Measurements from ENCODE around the gene ROPN1B. TPM values are rescaled to one million over a fixed set of nuclear protein-coding genes. Genes with fewer than 3 reads are reported as not detected.
"Not testable (repeated sequence)": the region's sequence is repeated elsewhere in the genome, so short reads cannot be mapped to it uniquely, and the experiment has no call there.

ROPN1B gene
- total RNA-seq (1 to 10 TPM; 1.2 to 4.7 (median 3.2) TPM), polyA plus RNA-seq (1 to 10 TPM; 1.5 to 3.7 TPM)
- long read RNA-seq, donor 1, partial matches to known transcripts = 0 of 1 reads
- long read RNA-seq, donor 1, other reads (novel, unspliced or antisense) = 0 of 1 reads
- long read RNA-seq, donor 2, partial matches to known transcripts = 1 of 1 reads
- long read RNA-seq, donor 2, other reads (novel, unspliced or antisense) = 0 of 1 reads
- long read RNA-seq, donor 3, transcript ROPN1B-205 (4 exons, 1,398 nt) = major isoform, 7 of 10 reads
- long read RNA-seq, donor 3, partial matches to known transcripts = 2 of 10 reads
- long read RNA-seq, donor 3, other reads (novel, unspliced or antisense) = 0 of 10 reads

DNA sequence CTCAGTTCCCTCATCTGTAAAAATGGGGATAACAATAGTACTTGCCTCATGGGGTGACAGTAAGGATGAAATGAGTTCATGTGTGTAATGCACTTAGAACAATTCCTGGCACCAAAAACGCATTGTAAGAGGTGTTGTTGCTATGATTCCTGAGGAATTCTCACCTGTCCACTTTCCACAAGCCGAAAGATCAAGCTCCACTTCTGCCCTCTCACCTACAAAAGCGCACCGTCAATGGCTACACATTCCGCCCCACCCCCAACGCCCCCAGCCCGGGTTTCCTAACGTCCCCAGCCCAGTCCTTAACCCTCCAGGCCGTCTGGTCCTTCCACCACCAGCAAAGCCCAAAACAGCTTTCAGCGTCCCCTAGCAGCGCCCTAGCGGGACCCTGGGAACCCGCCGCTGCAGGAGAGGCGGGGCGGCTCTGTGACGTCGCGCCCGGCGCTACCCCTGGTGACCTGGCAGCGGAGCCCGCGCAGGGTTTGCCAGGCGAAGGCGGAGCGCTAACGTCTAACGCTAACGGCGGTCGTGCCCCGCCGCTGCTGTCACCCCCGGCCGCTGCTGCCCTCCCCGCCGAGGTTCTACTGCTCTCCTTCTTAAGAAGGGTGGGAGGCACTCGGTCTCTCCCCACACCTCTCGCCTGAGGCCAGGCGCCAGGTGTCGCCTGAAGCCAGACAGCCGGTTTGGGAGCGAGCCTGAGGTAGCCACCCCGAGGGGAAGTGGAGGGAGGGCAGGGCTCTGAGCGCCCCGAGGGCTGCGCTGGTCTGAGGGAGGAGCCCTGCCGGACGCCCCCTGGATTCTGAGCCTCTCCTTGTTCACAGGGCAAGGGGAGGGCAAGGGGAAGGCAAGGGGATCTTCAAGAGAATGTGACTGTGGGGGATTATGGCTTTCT is at the start of gene ROPN1B:
TSS of gene ROPN1B (plus strand) at position 478 of the 892 bp plus-strand sequence. CDS start 2,877 bp downstream, outside the sequence.
- peak; percentile 71 to 90 (median 84) for ATAC-seq
- Histone ChIP-seq H3K4me1 (peaks cover 0 to 12% (median 5%) of the 10 kb centered on the region in 9 donors), H3K4me3 (peak within 1 kb of the TSS in 2 of 10 donors; percentile 24 to 27), H3K27me3 (peaks cover 0 to 31% (median 25%) of the 10 kb centered on the region in 7 donors)
- H3K9me3 ChIP-seq; intact Hi-C loops (cut with DNase I); H3K36me3 ChIP-seq; DNase-seq; H3K27ac ChIP-seq: not testable (repeated sequence)
- WGBS, 2 donors = 8 to 20% methylated on average over 2 to 4 of the region's 50 CpGs

GRCh38 chr3:125920191-125920590 is 48.8 kb upstream of the ROPN1B start:
- DNase-seq; intact Hi-C loops (cut with DNase I); H3K27me3 ChIP-seq; H3K36me3 ChIP-seq; ATAC-seq; H3K4me3 ChIP-seq; H3K27ac ChIP-seq; H3K4me1 ChIP-seq; H3K9me3 ChIP-seq: not testable (repeated sequence)
- 73 to 75% methylated on average over 10 of the region's 10 CpGs for WGBS, 2 donors

- ATAC-seq; H3K4me1 ChIP-seq; H3K27ac ChIP-seq; H3K36me3 ChIP-seq; intact Hi-C loops (cut with DNase I); DNase-seq; H3K27me3 ChIP-seq; H3K9me3 ChIP-seq; H3K4me3 ChIP-seq: not testable (repeated sequence)
- 78 to 84% methylated on average over 14 of the region's 14 CpGs for WGBS, 2 donors
Measured at GRCh38 chr3:125920751-125921279, 48.2 kb upstream of the ROPN1B start.

- TF ChIP-seq, protein P1, sequence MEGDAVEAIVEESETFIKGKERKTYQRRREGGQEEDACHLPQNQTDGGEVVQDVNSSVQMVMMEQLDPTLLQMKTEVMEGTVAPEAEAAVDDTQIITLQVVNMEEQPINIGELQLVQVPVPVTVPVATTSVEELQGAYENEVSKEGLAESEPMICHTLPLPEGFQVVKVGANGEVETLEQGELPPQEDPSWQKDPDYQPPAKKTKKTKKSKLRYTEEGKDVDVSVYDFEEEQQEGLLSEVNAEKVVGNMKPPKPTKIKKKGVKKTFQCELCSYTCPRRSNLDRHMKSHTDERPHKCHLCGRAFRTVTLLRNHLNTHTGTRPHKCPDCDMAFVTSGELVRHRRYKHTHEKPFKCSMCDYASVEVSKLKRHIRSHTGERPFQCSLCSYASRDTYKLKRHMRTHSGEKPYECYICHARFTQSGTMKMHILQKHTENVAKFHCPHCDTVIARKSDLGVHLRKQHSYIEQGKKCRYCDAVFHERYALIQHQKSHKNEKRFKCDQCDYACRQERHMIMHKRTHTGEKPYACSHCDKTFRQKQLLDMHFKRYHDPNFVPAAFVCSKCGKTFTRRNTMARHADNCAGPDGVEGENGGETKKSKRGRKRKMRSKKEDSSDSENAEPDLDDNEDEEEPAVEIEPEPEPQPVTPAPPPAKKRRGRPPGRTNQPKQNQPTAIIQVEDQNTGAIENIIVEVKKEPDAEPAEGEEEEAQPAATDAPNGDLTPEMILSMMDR (IDR thresholded peaks at IDR 0.05) = peak; percentile 29 to 68 (median 58)
- H3K9me3 ChIP-seq; H3K4me3 ChIP-seq; H3K27me3 ChIP-seq; H3K4me1 ChIP-seq; H3K36me3 ChIP-seq; ATAC-seq; H3K27ac ChIP-seq; intact Hi-C loops (cut with DNase I): not testable (repeated sequence)
- peak; percentile 26 to 44 for DNase-seq
- WGBS, 2 donors = 35 to 51% methylated on average over 5 of the region's 5 CpGs
Measured at GRCh38 chr3:125921712-125922111, 47.3 kb upstream of the ROPN1B start.

GRCh38 chr3:125923324-125924115 is 45.5 kb upstream of the ROPN1B start:
- ATAC-seq; DNase-seq; H3K36me3 ChIP-seq; H3K4me1 ChIP-seq; H3K4me3 ChIP-seq; H3K27ac ChIP-seq; H3K27me3 ChIP-seq; intact Hi-C loops (cut with DNase I); H3K9me3 ChIP-seq: not testable (repeated sequence)
- WGBS, 2 donors = 92 to 93% methylated on average over 16 of the region's 16 CpGs

GRCh38 chr3:125924276-125924675 is 44.7 kb upstream of the ROPN1B start:
- H3K36me3 ChIP-seq; H3K4me1 ChIP-seq; H3K27me3 ChIP-seq; H3K27ac ChIP-seq; ATAC-seq; H3K4me3 ChIP-seq; H3K9me3 ChIP-seq; intact Hi-C loops (cut with DNase I); DNase-seq: not testable (repeated sequence)
- WGBS, 2 donors = 73 to 77% methylated on average over 7 to 9 of the region's 9 CpGs

GRCh38 chr3:125925727-125926126 is 43.3 kb upstream of the ROPN1B start:
- 93 to 96% methylated on average over 13 of the region's 13 CpGs for WGBS, 2 donors
- H3K4me1 ChIP-seq; ATAC-seq; H3K27me3 ChIP-seq; H3K4me3 ChIP-seq; DNase-seq; H3K9me3 ChIP-seq; H3K36me3 ChIP-seq; H3K27ac ChIP-seq; intact Hi-C loops (cut with DNase I): not testable (repeated sequence)
